ENCODE measurements around the gene TMEM151B. TPM values are rescaled to one million over a fixed set of nuclear protein-coding genes. Genes with fewer than 3 reads are reported as not detected.

TMEM151B gene
- total and polyA plus RNA-seq, 9 of the 15 experiments (the other 6 are each of a cell fraction or from before 2014, with no cell fraction given): not detected

DNA sequence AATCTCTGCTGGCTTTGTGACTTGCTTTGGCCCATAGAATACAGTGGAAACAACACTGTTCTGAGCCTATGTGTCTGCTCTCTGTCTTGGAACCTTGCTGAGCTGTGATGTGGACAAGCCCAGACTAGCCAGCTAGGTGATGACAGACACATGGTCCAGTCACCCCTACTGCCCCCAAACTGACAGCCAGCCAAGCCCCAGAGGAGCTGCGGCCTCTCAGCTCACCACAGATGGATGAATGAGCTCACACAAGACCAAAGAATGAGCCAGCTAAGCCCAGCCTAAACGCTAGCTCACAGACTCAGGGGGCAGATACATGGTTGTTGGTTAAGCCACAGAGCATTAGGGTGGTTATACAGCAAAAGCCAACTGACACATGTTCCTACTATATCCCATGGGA, 38.8 kb downstream of the TMEM151B start:
- 90% methylated on average over 2 of the region's 2 CpGs for WGBS (ENCODE audit: insufficient coverage, low coverage, missing lambda C conversion rate)

More for the DNA sequence above, 38.8 kb downstream of the TMEM151B start:
- intact Hi-C loops (cut with micrococcal nuclease) (no loop called here), in situ Hi-C loops (cut with MboI) (no loop called here)
- no peak for ATAC-seq
- no TSS peak for BruUV-seq (replicated peaks)
- no peak for FAIRE-seq
- POLR2A ChIA-PET: interaction anchor here (0.5 to 11.9 kb wide), 6 partner anchors 8 to 248 kb away, joined by 3 to 116 read pairs (median 4); no protein-coding TSS in a partner anchor
- no peak overlapping the region for H3K9ac ChIP-seq (ENCODE audit: insufficient read depth in 1 of 2, low read depth in 2 of 2, low read length in 2 of 2)
- CTCF ChIA-PET (ENCODE audit: low intra/inter-chr PET ratio): no interaction called here
- DNase-seq (ENCODE audit: extremely low read depth in 1 of 4, low spot score in 3 of 4): no peak
- no peaks in the 10 kb centered on the region for H3K9me3 ChIP-seq (replicated peaks; ENCODE audit: control insufficient read depth, insufficient read depth, low read depth, low read length)
- no peak for TF ChIP-seq TARDBP (IDR thresholded peaks at IDR 0.05)
- TF ChIP-seq MEIS2 (IDR thresholded peaks at IDR 0.05; ENCODE audit: partially characterized antibody): peak; percentile 28
- TF ChIP-seq, protein P1, sequence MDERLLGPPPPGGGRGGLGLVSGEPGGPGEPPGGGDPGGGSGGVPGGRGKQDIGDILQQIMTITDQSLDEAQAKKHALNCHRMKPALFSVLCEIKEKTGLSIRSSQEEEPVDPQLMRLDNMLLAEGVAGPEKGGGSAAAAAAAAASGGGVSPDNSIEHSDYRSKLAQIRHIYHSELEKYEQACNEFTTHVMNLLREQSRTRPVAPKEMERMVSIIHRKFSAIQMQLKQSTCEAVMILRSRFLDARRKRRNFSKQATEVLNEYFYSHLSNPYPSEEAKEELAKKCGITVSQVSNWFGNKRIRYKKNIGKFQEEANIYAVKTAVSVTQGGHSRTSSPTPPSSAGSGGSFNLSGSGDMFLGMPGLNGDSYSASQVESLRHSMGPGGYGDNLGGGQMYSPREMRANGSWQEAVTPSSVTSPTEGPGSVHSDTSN (CRISPR knock-in tag; IDR thresholded peaks at IDR 0.05; ENCODE audit: low read depth): no peak
- TF ChIP-seq, protein P1 (tag; conservative IDR thresholded peaks at IDR 0.05; ENCODE audit: low read depth): 0 out of 2 replicates have a peak, but pooled peaks have one; percentile 40
- TF ChIP-seq POLR2AphosphoS5 (IDR thresholded peaks at IDR 0.05; ENCODE audit: control insufficient read depth, insufficient read depth, low read depth, low read length): 0 out of 2 replicates have a peak, but pooled peaks have one; percentile 4
- no peaks in the 10 kb centered on the region; the same call in 1 of the 2 replicates for H4K20me1 ChIP-seq (replicated peaks; ENCODE audit: control insufficient read depth, insufficient read depth, low read length)
- H3K4me2 ChIP-seq (ENCODE audit: insufficient read depth, low read length): no peak overlapping the region
- no peak overlapping the region for H3K27ac ChIP-seq (ENCODE audit: extremely low read depth, low read depth, low read length)
- H2AFZ ChIP-seq (ENCODE audit: low read depth, low read length): no peak overlapping the region
- no peaks in the 10 kb centered on the region for H3K27me3 ChIP-seq (ENCODE audit: control insufficient read depth in 2 of 2, insufficient read depth in 2 of 2, low read length in 2 of 2)
- H3K79me2 ChIP-seq (ENCODE audit: control insufficient read depth, insufficient read depth, low read length): peaks cover 15% of the 10 kb centered on the region
- no peaks in the 10 kb centered on the region for H3K9me1 ChIP-seq (ENCODE audit: control insufficient read depth, insufficient read depth, low read length)
- H3K4me1 ChIP-seq (replicated peaks in 1 of 2; ENCODE audit: control insufficient read depth in 2 of 2, insufficient read depth in 2 of 2, low read length in 2 of 2): peaks cover 8 to 20% of the 10 kb centered on the region in 2 experiments; a peak in 3 of 5 replicates
- H3K4me3 ChIP-seq: no peak overlapping the region
- peaks cover 74% of the 10 kb centered on the region for H3K36me3 ChIP-seq (ENCODE audit: control insufficient read depth, insufficient read depth, low read length)

Data from K562 (cell line).